ENCODE measurements around the gene SUSD1. TPM values are rescaled to one million over a fixed set of nuclear protein-coding genes. Genes with fewer than 3 reads are reported as not detected.

Gene SUSD1
- total and polyA plus RNA-seq, 9 of the 15 experiments (the other 6 are each of a cell fraction or from before 2014, with no cell fraction given) = 10.9 to 44.4 (median 36.1) TPM

DNA sequence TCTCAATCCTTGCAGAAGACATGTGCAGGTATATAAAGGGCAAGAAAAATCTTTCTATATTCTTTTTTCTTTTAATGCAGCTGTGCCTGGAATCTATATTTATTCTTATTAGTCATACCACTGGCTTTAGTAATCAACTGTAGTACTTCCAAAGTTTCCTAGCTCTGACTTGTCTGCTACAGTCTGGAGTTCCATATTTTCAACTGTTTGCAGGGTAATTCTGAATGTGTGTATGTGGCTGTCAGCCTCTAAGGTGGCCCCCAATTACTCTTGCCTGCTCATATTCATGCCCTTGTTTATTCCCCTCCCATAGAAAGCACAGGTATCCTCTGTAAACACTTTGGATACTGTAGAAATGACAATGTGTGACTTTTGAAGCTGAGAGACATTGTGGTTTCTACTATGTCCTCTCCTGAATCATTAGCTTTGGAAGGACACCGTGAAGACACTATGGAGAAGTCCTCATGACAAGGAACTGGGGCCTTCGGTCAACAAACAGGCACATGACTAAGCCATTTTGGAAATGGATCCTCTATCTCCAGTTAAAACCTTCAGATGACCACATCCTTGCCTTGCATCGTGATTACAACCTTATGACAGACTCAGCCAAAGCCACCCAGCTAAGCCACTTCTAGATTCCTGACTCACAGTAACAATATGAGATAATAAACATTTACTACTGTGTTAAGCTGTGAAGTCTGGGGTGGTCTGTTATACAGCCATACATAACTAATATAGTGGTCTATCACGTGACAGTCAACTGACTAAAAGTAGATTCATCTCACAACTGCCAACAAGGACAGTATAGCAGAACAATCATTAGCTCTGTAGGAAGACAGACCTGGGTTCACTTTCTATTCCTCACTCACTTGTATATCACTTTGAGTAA, 49.5 kb upstream of the SUSD1 start (continued):
- TF ChIP-seq ZNF740 (CRISPR knock-in tag; IDR thresholded peaks at IDR 0.05) (no peak), ZNF740 (tag; IDR thresholded peaks at IDR 0.05) (peak in 1 of 2 experiments; percentile 57; a peak in 1 of 4 replicates), CTBP1 (IDR thresholded peaks at IDR 0.05; ENCODE audit: borderline replicate concordance) (peak; percentile 79; the same call in 1 of the 2 replicates), MTF1 (CRISPR knock-in tag; IDR thresholded peaks at IDR 0.05; ENCODE audit: borderline replicate concordance) (no peak), BRD9 (IDR thresholded peaks at IDR 0.05; ENCODE audit: low read depth, partially characterized antibody) (no peak), ZNF445 (CRISPR knock-in tag; IDR thresholded peaks at IDR 0.05; ENCODE audit: low read depth) (0 out of 2 replicates have a peak, but pooled peaks have one; percentile 11), POLR2B (IDR thresholded peaks at IDR 0.05; ENCODE audit: low read depth, partially characterized antibody) (no peak), E2F5 (CRISPR knock-in tag; IDR thresholded peaks at IDR 0.05) (no peak), MYC (IDR thresholded peaks at IDR 0.05; ENCODE audit: low read depth, low read length) (peak; percentile 77; the same call in 1 of the 2 replicates), MYC (CRISPR knock-in tag; IDR thresholded peaks at IDR 0.05; ENCODE audit: borderline replicate concordance, low read depth) (no peak), XRCC5 (IDR thresholded peaks at IDR 0.05; ENCODE audit: low read depth, low read length) (no peak), POLR2A (conservative IDR thresholded peaks at IDR 0.05) (no peak), THRA (IDR thresholded peaks at IDR 0.05) (no peak), TOE1 (IDR thresholded peaks at IDR 0.05; ENCODE audit: borderline replicate concordance) (peak; percentile 95), TOE1 (CRISPR knock-in tag; IDR thresholded peaks at IDR 0.05; ENCODE audit: borderline replicate concordance, low read depth) (no peak), ZSCAN29 (IDR thresholded peaks at IDR 0.05) (no peak), ZNF778 (CRISPR knock-in tag; IDR thresholded peaks at IDR 0.05) (no peak)
- TF ChIP-seq, protein P1, sequence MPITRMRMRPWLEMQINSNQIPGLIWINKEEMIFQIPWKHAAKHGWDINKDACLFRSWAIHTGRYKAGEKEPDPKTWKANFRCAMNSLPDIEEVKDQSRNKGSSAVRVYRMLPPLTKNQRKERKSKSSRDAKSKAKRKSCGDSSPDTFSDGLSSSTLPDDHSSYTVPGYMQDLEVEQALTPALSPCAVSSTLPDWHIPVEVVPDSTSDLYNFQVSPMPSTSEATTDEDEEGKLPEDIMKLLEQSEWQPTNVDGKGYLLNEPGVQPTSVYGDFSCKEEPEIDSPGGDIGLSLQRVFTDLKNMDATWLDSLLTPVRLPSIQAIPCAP (CRISPR knock-in tag; IDR thresholded peaks at IDR 0.05; ENCODE audit: borderline replicate concordance) = no peak
- TF ChIP-seq, protein P2, sequence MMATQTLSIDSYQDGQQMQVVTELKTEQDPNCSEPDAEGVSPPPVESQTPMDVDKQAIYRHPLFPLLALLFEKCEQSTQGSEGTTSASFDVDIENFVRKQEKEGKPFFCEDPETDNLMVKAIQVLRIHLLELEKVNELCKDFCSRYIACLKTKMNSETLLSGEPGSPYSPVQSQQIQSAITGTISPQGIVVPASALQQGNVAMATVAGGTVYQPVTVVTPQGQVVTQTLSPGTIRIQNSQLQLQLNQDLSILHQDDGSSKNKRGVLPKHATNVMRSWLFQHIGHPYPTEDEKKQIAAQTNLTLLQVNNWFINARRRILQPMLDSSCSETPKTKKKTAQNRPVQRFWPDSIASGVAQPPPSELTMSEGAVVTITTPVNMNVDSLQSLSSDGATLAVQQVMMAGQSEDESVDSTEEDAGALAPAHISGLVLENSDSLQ (IDR thresholded peaks at IDR 0.05) = peak; percentile 68
- TF ChIP-seq, protein P3, sequence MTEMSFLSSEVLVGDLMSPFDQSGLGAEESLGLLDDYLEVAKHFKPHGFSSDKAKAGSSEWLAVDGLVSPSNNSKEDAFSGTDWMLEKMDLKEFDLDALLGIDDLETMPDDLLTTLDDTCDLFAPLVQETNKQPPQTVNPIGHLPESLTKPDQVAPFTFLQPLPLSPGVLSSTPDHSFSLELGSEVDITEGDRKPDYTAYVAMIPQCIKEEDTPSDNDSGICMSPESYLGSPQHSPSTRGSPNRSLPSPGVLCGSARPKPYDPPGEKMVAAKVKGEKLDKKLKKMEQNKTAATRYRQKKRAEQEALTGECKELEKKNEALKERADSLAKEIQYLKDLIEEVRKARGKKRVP (CRISPR knock-in tag; IDR thresholded peaks at IDR 0.05) = peak; percentile 66
- TF ChIP-seq, protein P4, sequence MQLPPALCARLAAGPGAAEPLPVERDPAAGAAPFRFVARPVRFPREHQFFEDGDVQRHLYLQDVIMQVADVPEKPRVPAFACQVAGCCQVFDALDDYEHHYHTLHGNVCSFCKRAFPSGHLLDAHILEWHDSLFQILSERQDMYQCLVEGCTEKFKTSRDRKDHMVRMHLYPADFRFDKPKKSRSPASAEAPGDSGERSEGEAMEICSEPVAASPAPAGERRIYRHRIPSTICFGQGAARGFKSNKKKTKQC (CRISPR knock-in tag; IDR thresholded peaks at IDR 0.05) = no peak

All from K562 (cell line).